Measurements from ENCODE around the gene NSG2.

NSG2 gene

DNA sequence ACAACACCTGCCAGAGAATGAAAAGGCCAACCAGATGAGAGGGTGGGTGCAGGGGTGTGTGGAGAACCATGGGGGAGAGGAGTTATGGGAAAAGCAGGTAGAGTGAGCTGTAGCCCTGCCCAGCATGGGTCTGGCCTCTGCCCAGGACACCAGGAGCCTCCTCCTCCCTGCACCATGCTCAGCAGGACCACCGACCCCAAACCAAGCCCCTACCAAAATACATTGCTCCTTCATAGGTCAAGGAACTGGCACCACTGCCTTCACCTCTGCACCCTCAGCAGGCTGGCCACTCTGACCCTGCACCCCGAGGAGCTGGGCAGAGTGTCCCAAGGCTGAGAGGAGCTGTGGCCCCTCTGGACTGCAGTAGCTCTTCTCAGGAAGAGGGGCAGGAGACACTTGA is 102.0 kb downstream of the NSG2 start:
- no peak for TF ChIP-seq ZNF341 (tag by site-specific recombination; IDR thresholded peaks at IDR 0.05; ENCODE audit: low read depth)
- no peak for TF ChIP-seq ZFHX2 (tag by site-specific recombination; conservative IDR thresholded peaks at IDR 0.05)
- no peak for TF ChIP-seq PRDM1 (tag by site-specific recombination; IDR thresholded peaks at IDR 0.05)
- no peak for TF ChIP-seq KLF16 (tag by site-specific recombination; IDR thresholded peaks at IDR 0.05)
- TF ChIP-seq, protein P1, sequence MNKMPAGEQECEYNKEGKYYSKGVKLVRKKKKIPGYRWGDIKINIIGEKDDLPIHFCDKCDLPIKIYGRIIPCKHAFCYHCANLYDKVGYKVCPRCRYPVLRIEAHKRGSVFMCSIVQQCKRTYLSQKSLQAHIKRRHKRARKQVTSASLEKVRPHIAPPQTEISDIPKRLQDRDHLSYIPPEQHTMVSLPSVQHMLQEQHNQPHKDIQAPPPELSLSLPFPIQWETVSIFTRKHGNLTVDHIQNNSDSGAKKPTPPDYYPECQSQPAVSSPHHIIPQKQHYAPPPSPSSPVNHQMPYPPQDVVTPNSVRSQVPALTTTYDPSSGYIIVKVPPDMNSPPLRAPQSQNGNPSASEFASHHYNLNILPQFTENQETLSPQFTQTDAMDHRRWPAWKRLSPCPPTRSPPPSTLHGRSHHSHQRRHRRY (tag by site-specific recombination; IDR thresholded peaks at IDR 0.05), result no peak
- no peak for TF ChIP-seq ZNF660 (tag by site-specific recombination; IDR thresholded peaks at IDR 0.05)
- TF ChIP-seq ZNF654 (tag by site-specific recombination; IDR thresholded peaks at IDR 0.05; ENCODE audit: low read depth), result no peak
- TF ChIP-seq, protein P2, sequence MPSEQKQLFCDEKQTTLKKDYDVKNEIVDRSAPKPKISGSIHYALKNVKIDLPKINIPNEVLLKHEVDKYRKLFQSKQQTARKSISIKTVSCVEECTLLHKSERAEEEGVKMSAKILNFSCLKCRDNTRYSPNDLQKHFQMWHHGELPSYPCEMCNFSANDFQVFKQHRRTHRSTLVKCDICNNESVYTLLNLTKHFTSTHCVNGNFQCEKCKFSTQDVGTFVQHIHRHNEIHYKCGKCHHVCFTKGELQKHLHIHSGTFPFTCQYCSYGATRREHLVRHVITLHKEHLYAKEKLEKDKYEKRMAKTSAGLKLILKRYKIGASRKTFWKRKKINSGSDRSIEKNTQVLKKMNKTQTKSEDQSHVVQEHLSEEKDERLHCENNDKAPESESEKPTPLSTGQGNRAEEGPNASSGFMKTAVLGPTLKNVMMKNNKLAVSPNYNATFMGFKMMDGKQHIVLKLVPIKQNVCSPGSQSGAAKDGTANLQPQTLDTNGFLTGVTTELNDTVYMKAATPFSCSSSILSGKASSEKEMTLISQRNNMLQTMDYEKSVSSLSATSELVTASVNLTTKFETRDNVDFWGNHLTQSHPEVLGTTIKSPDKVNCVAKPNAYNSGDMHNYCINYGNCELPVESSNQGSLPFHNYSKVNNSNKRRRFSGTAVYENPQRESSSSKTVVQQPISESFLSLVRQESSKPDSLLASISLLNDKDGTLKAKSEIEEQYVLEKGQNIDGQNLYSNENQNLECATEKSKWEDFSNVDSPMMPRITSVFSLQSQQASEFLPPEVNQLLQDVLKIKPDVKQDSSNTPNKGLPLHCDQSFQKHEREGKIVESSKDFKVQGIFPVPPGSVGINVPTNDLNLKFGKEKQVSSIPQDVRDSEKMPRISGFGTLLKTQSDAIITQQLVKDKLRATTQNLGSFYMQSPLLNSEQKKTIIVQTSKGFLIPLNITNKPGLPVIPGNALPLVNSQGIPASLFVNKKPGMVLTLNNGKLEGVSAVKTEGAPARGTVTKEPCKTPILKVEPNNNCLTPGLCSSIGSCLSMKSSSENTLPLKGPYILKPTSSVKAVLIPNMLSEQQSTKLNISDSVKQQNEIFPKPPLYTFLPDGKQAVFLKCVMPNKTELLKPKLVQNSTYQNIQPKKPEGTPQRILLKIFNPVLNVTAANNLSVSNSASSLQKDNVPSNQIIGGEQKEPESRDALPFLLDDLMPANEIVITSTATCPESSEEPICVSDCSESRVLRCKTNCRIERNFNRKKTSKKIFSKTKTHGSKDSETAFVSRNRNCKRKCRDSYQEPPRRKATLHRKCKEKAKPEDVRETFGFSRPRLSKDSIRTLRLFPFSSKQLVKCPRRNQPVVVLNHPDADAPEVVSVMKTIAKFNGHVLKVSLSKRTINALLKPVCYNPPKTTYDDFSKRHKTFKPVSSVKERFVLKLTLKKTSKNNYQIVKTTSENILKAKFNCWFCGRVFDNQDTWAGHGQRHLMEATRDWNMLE (tag by site-specific recombination; conservative IDR thresholded peaks at IDR 0.05; ENCODE audit: low read depth), result no peak
- TF ChIP-seq ZNF707 (tag by site-specific recombination; IDR thresholded peaks at IDR 0.05), result no peak
- no peak for TF ChIP-seq SETDB1 (IDR thresholded peaks at IDR 0.05; ENCODE audit: insufficient read length, low read length)
- TF ChIP-seq, protein P3, sequence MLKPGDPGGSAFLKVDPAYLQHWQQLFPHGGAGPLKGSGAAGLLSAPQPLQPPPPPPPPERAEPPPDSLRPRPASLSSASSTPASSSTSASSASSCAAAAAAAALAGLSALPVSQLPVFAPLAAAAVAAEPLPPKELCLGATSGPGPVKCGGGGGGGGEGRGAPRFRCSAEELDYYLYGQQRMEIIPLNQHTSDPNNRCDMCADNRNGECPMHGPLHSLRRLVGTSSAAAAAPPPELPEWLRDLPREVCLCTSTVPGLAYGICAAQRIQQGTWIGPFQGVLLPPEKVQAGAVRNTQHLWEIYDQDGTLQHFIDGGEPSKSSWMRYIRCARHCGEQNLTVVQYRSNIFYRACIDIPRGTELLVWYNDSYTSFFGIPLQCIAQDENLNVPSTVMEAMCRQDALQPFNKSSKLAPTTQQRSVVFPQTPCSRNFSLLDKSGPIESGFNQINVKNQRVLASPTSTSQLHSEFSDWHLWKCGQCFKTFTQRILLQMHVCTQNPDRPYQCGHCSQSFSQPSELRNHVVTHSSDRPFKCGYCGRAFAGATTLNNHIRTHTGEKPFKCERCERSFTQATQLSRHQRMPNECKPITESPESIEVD (tag by site-specific recombination; IDR thresholded peaks at IDR 0.05), result no peak
- TF ChIP-seq, protein P4, sequence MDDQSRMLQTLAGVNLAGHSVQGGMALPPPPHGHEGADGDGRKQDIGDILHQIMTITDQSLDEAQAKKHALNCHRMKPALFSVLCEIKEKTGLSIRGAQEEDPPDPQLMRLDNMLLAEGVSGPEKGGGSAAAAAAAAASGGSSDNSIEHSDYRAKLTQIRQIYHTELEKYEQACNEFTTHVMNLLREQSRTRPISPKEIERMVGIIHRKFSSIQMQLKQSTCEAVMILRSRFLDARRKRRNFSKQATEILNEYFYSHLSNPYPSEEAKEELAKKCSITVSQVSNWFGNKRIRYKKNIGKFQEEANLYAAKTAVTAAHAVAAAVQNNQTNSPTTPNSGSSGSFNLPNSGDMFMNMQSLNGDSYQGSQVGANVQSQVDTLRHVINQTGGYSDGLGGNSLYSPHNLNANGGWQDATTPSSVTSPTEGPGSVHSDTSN (CRISPR knock-in tag; IDR thresholded peaks at IDR 0.05), result no peak
- no peak for TF ChIP-seq ZNF248 (tag by site-specific recombination; IDR thresholded peaks at IDR 0.05)

DNA sequence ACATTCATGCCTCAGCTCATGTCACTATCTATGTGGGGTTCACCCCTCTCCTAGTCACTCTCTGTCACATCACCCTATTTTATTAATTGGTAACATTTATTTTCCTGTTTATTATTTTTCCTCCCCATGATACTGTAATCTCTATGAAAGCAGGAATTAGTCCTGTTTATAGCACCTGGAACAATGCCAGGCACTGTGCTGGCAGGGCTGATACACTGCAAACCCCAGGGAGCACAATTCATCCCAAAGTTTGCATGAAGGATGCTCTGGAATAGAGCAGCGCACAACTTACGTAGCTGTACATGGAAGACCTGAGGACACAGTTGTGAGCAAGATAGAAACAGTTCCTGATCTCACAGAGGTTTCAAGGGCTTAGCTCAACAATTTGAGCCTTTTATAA is 103.2 kb downstream of the NSG2 start:
- Histone ChIP-seq H3K9me3 (ENCODE audit: control insufficient read depth, insufficient read depth, low read depth, low read length) (no peaks in the 10 kb centered on the region), H3K4me1 (ENCODE audit: control insufficient read depth, insufficient read depth, low read length) (no peaks in the 10 kb centered on the region), H3K27ac (ENCODE audit: extremely low read depth, low read depth, low read length) (no peak overlapping the region), H3K4me3 (ENCODE audit: low read depth, low read length) (no peak overlapping the region), H3K36me3 (ENCODE audit: control insufficient read depth in 2 of 2, insufficient read depth in 1 of 2, low read length in 2 of 2) (no peaks in the 10 kb centered on the region)
- ChIA-PET POLR2A (no interaction called here), CTCF (no interaction called here)
- TF ChIP-seq ZIC2 (tag by site-specific recombination; IDR thresholded peaks at IDR 0.05) (peak; percentile 29; the same call in 1 of the 2 replicates), ZNF175 (tag by site-specific recombination; IDR thresholded peaks at IDR 0.05) (no peak), ZNF600 (tag by site-specific recombination; IDR thresholded peaks at IDR 0.05) (0 out of 2 replicates have a peak, but pooled peaks have one; percentile 18)
- TF ChIP-seq, protein P5, sequence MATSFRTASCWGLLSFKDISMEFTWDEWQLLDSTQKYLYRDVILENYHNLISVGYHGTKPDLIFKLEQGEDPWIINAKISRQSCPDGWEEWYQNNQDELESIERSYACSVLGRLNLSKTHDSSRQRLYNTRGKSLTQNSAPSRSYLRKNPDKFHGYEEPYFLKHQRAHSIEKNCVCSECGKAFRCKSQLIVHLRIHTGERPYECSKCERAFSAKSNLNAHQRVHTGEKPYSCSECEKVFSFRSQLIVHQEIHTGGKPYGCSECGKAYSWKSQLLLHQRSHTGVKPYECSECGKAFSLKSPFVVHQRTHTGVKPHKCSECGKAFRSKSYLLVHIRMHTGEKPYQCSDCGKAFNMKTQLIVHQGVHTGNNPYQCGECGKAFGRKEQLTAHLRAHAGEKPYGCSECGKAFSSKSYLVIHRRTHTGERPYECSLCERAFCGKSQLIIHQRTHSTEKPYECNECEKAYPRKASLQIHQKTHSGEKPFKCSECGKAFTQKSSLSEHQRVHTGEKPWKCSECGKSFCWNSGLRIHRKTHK (tag by site-specific recombination; IDR thresholded peaks at IDR 0.05), result no peak

More for the DNA sequence above, 102.0 kb downstream of the NSG2 start:
- Histone ChIP-seq H3K9me3 (ENCODE audit: control insufficient read depth, insufficient read depth, low read depth, low read length) (no peaks in the 10 kb centered on the region), H3K4me1 (ENCODE audit: control insufficient read depth, insufficient read depth, low read length) (no peaks in the 10 kb centered on the region), H3K27ac (ENCODE audit: extremely low read depth, low read depth, low read length) (no peak overlapping the region), H3K36me3 (ENCODE audit: control insufficient read depth in 2 of 2, insufficient read depth in 1 of 2, low read length in 2 of 2) (no peaks in the 10 kb centered on the region), H3K4me3 (ENCODE audit: low read depth, low read length) (no peak overlapping the region)
- ChIA-PET POLR2A (no interaction called here), CTCF (no interaction called here)

Data from HEK293 (cell line).